Hepatic stellate cell (primary cell): ENCODE results near the gene STAP2.

ENCODE experiments used
- DNase-seq: peaks from one replicate; pipeline ENCODE4 v3.0.0; 2011; ENCODE audit warnings: low spot score

Gene STAP2

GRCh38 chr19:4370418-4371041, 31.9 kb upstream of the STAP2 start:
- no peak for DNase-seq

DNA sequence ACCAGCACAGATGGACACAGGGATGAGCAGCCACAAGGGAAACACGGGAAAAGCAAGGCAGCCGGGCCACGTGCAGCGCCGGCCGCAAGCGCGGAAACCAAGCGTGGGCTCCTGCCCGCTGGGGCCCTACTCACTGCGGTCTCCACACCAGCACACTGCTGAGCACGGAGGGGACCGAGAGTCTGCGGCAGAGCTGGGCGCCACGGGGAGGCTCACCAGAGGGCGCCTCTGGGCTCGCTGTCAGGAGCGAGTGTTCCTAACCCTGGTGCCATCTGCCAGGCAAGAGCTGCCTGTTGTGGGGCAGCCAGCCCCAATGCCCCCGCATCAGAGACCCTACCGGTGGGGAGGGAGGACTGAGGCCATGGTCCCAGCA, 31.2 kb upstream of the STAP2 start:
- DNase-seq = no peak

DNA sequence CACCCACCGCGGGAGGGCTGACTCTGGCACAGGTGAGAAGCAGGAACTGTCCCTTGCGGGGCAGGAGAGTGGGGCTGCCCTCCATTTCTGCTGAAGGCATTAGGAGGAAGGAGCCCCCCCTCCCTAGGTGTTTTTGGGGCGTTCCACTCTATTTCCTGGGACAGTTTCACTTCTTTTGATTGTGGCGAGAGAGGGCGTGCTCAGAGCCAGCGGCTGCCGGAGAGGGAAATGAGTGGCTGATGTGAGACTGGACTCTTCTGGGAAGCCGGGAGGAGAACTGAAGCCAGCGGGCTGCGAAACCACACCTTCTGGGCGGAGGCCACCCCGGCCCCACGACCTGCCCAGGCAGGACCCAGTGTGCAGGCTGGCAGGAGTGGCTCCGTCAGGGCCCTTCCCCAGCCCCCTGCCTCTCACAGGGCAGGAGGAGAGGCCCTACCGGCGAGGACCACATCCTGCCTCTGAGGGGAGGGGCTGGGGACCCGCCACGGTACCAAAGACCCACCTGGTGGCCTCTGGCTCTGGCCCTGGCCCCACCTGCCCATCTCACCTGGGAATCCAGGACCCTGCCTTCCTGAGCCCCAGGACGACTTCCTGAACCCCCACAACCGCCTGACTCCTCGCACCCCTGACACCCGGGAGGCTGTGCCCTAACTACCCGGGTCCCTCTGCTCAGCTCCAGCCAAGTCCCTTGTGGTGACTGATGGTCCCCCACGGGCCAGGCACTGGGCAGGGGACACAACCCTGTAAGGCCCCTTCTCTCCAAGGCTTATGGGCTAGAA, 30.7 kb upstream of the STAP2 start:
- DNase-seq = no peak

- no peak for DNase-seq
Measured at GRCh38 chr19:4368128-4368820, 29.6 kb upstream of the STAP2 start.

DNA sequence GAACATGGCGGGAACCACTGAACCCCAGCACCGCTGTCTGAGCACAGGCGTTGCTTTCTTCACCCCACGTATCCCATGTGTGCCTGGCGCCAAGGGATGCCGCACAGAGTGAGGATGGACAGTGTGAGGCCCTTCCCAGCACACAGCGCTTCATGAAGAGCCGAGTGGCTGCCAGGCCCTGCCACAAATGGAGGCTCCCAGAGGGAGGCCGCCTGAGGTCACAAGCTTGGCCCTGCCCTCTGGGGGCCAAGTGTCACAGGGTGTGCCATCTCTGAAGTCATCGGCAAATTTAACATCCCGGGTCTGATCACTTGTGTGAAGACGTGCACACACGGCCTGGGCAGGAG, 29.1 kb upstream of the STAP2 start:
- DNase-seq = no peak

- no peak for DNase-seq
Measured at GRCh38 chr19:4367336-4367723, 28.7 kb upstream of the STAP2 start.

DNA sequence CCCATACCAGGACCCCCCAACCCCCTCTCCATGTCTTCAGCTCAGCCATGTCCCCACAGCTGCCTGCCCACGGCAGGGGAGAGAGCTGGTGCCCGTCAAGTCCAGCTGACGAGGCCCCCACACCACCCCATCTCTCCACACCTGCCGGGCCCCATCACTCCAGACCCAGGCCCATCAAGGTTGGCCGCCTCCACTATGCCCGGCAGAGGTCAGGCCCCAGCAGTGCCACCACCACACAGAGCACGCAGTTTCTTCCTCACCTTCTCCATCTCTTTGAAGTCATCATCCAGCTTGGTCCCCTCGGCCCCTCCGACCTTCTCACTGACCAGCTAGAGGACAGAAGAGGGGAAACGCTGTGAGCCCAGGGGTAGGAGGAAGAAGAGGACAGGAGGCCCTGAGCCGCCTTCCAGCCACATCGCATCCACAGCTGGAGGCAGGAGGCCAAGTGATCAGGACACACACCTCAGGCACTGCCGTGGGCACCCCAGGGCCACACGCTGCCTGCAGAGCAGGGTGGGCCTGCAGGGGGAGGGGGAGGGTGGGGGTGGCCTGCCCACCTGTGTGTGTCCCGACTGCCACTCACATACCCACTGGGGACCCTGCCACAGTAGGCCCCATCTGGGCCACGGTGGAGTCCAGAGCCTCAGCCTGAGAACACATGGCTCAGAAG, 28.2 kb upstream of the STAP2 start:
- no peak for DNase-seq

DNA sequence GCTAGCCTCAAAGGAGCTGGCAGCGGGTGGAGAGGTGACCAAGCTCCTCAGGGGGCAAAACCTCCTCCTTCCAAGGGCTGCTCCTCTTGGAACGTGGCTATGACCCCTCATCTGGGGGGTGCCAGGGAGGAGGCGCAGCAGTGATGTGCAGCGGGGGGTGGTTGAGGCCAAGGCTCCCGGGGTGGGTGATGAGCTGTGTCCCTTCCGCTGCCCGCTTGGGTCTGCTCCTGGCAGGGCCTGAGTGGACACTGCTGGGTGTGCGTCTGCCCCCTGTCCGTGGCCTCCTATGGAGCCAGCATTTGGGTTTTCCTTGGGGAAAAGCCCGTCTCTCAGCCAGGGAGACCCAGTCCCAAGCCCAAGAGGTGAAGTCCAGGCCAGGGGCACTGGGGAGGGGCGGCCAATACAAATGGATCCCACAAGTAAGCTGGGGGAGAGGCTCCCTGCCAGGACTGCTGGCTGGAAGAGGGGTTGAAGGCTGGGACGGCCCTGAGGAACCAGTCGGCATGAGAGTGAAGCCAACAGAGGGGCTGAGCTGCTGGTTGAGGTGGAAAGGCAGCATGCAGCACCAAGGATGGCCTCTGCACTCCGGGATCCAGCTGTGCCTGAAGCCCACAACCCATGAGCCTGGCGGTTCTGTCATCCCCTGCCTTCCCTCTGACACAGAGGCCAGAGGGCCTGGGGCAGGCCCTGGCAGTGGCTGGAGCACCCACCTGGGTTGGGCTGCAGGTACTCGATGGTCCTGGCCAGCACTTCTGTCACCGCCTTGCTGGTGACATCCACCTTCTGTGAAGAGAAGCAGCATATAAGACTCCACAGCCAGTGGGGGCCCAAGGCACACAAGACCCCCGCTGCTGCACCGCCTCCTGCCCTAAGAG, 27.4 kb upstream of the STAP2 start:
- DNase-seq = no peak

DNA sequence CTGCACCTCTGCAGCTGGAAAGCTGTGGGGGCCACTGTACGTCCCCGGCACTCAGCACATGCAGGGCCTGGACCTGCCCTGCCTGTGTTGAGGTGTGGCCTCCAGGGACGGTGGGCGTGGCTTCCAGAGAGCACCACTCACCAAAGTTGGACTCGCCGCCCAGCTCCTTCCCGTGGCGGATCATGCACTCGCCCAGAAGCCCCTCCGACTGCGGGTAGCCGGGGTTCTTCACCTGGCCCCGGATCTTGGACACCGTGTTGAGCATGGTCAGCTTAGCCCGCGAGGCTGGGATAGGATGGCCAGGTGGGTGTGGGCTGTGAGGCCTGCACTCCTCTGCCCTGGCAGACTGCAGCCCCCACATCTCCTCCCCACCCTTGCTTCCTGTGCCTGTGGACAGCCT, 26.7 kb upstream of the STAP2 start:
- DNase-seq = no peak

DNA sequence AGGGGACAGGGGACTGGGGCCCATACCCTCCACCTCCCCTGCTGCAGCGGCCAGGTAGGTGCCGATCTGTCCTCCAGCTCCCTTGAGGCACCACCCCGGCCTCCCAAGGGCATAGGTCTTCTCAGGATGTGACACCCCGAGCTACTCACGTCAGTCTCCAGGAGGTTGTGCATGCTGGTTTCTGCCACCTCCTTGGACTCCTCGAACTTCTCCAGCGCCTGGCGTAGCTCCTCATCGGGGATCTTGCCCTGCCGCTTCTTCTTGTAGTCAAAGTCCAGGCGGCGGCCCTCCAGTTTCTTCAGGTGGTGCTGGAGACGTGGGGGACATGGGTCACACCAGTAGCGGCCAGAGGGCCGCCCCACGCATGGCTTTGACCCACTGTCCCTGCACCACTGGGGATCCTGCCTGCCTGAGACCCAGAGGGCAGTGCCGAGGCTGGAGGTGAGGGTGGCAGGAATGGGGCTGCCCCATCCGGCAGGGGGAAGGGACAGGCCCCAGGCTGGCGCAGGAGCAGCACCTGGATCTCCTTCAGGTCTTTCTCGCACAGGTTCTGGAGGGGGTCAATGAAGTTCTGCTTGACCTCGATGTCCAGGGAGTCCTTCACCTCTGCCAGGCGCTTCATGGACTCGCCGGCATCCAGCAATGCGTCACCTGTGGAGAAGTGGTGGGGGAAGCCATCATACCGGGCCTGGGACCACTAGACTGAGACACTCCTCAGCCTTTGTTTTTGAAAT, 25.1 kb upstream of the STAP2 start:
- DNase-seq = no peak

- no peak for DNase-seq
Measured at GRCh38 chr19:4362831-4363545, 24.4 kb upstream of the STAP2 start.

- DNase-seq = no peak
Measured at GRCh38 chr19:4362101-4362828, 23.6 kb upstream of the STAP2 start.

- DNase-seq = no peak
Measured at GRCh38 chr19:4361152-4362046, 22.8 kb upstream of the STAP2 start.

GRCh38 chr19:4360641-4361151, 22.1 kb upstream of the STAP2 start:
- DNase-seq = no peak

DNA sequence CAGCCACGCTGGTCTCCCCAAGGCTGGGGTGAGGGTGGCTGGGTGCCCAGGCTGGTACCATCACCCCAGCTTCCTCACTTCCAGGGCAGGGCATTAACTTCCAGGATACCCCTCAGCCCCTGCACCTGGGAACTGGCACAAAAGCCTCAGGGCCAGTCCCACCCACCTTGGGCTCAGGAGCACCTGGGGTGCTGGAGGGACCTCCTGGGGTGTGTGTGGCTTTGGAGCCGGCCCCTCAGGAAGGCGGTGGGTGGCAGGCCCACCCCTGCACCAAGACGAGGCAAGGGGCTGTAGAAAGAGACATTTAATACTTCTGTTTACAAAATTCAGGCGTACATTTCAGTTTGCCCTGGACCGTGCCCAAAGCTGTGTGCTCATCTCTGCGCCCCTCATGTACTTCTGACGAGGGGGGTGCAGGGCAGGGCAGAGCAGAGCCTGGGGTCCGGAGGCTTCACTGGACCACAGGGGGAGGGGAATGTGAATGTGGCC, 21.5 kb upstream of the STAP2 start:
- no peak for DNase-seq

DNA sequence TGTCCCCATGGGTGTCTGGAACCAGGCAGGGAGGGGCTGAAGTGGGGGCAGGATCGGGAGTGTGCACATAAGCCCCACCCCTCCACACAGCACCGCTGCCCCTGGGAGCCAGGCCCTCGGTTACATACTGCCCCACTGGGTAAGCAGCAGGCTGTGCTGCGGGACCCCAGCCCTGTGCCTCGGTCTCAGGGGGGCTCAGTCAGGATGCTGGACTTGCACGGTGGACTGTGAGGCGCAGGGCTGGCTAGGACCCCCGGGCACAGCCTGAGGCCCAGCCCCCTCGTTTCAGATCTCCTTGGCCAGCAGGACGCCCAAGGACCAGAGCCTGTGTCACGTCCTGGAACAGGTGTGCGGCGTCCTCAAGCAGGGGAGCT, 21.0 kb upstream of the STAP2 start:
- no peak for DNase-seq

DNA sequence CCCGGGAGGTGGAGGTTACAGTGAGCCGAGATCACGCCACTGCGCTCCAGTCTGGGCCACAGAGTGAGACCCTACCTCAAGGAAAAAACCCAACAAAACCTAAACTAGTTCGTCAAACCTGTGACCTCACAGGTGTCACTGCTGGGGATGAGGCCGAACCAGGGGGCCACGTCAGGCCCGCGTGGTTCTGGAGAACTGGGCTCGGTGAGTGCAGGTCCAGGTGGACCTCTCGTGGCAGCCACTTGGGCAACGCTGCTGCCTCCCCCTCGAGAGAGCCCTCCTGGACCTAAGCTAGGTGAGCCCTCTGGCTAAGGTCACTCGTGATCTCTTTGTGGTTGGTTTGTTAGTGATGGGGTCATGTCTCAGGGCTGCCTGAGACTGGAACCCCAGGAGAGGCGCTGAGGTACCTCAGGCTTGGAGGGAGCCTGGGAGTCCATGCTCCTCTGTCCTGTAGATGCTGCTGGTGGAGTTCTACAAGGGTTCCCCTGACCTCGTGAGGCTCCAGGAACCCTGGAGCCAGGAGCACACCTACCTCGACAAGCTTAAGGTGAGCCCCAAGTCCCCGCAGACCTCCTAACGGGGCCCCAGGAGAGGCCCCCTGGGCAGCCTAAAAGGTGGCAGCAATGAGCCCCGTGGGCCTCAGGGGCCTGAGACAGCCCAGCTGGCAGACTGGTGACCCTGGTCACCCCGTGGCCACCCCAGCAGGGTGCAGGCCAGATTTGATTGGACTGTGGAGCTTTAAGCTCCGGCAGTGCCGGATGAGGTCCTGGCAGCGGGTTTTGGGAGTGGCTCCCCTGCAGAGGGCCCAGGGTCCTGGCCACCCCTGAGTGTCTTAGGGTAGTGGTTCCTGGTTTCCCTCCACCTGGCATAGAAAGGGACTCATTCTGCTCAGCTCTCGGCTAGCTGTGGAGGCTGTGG, 20.3 kb upstream of the STAP2 start:
- DNase-seq = no peak
